GM23248 (cell line): Measurements from ENCODE around the gene GPHN. TPM values are rescaled to one million over a fixed set of nuclear protein-coding genes. Genes with fewer than 3 reads are reported as not detected.
"Not testable (repeated sequence)": the region's sequence is repeated elsewhere in the genome, so short reads cannot be mapped to it uniquely, and the experiment has no call there.

Source experiments
- DNase-seq: peaks from one replicate; pipeline ENCODE4 v3.0.0-alpha.2; 2015
- H2AFZ ChIP-seq: fragments of 200-600 bp; sonication (generic); 2 replicates; pipeline ENCODE4 v1.6.1; 2016; ENCODE audit warnings: antibody characterized with exemption
- H3F3A ChIP-seq: fragments of 200-600 bp; sonication (generic); 2 replicates; pipeline ENCODE4 v1.6.1; 2016; ENCODE audit warnings: mild to moderate bottlenecking, antibody characterized with exemption, mixed run types; ENCODE audit not compliant: insufficient read depth
- H3K27ac ChIP-seq: fragments of 200-600 bp; sonication (generic); 2 replicates; pipeline ENCODE4 v1.5.1; 2016; ENCODE audit warnings: mild to moderate bottlenecking
- H3K27me3 ChIP-seq: fragments of 200-600 bp; sonication (generic); replicated peaks from 2 replicates; pipeline ENCODE4 v1.6.1; 2016; ENCODE audit warnings: mild to moderate bottlenecking; ENCODE audit not compliant: insufficient read depth
- H3K36me3 ChIP-seq: fragments of 200-600 bp; sonication (generic); 2 replicates; pipeline ENCODE4 v1.6.1; 2016; ENCODE audit warnings: low read depth, mild to moderate bottlenecking
- H3K4me1 ChIP-seq: fragments of 200-600 bp; sonication (generic); 2 replicates; pipeline ENCODE4 v1.6.1; 2016; ENCODE audit warnings: mild to moderate bottlenecking; ENCODE audit not compliant: insufficient read depth
- H3K4me2 ChIP-seq: fragments of 200-600 bp; sonication (generic); one replicate; pipeline ENCODE4 v1.6.1; 2016; ENCODE audit warnings: mild to moderate bottlenecking; ENCODE audit not compliant: unreplicated experiment
- H3K4me3 ChIP-seq: fragments of 200-600 bp; sonication (generic); 2 replicates; pipeline ENCODE4 v1.5.1; 2016; ENCODE audit warnings: mild to moderate bottlenecking
- H3K79me2 ChIP-seq: fragments of 200-600 bp; sonication (generic); 2 replicates; pipeline ENCODE4 v1.6.1; 2016; ENCODE audit warnings: mild to moderate bottlenecking; ENCODE audit not compliant: insufficient read depth
- H3K9ac ChIP-seq: fragments of 200-600 bp; sonication (generic); 2 replicates; pipeline ENCODE4 v1.6.1; 2016; ENCODE audit warnings: mild to moderate bottlenecking
- H3K9me2 ChIP-seq: fragments of 200-600 bp; sonication (generic); 2 replicates; pipeline ENCODE4 v1.6.1; 2016; ENCODE audit warnings: mixed run types, mild to moderate bottlenecking, moderate library complexity; ENCODE audit not compliant: insufficient read depth
- H3K9me3 ChIP-seq: fragments of 200-600 bp; sonication (generic); one replicate; pipeline ENCODE4 v1.6.1; 2017; ENCODE audit warnings: low read depth
- H4K20me1 ChIP-seq: fragments of 200-600 bp; sonication (generic); 2 replicates; pipeline ENCODE4 v1.6.0; 2016; ENCODE audit not compliant: insufficient read depth
- EZH2 ChIP-seq: fragments of 200-600 bp; sonication (generic); IDR thresholded peaks from 2 replicates; pipeline ENCODE4 v1.6.1; 2018; ENCODE audit warnings: antibody characterized with exemption, mild to moderate bottlenecking; ENCODE audit not compliant: insufficient read depth, poor library complexity, severe bottlenecking
- EZH2phosphoT487 ChIP-seq: fragments of 200-600 bp; sonication (generic); IDR thresholded peaks from 2 replicates; pipeline ENCODE4 v1.6.1; 2018; ENCODE audit warnings: antibody characterized with exemption, moderate library complexity, mild to moderate bottlenecking, low read depth; ENCODE audit not compliant: insufficient read depth
- WGBS, 2 experiments: methylation state at CpG; one replicate each; pipeline ENCODE4 v1.1.6; 2015 to 2017; ENCODE audit warnings: low lambda C conversion rate in 2 of 2, low coverage in 1 of 2; ENCODE audit errors: missing lambda C conversion rate in 2 of 2; 5-methylcytosine and 5-hydroxymethylcytosine counted together
- in situ Hi-C: fragments of 300-500 bp; cut with MboI; formaldehyde crosslinking; loops from 2 replicates; pipeline ENCODE4 v1.15.0; 2020
- polyA plus RNA-seq: library from polyadenylated mRNA; unstranded; fragments of >200 nt; fragmentation: Nextera tagmentation; extraction: Ambion mirVana; gene quantifications from 2 replicates; pipeline ENCODE4 v1.2.1, GENCODE V29; 2016
- total RNA-seq: library from RNA; depleted of rRNA; stranded (reverse); fragments of >200 nt; shearing (Covaris generic); gene quantifications from 2 replicates; pipeline ENCODE4 v1.2.3, GENCODE V29; 2014

GPHN gene
- total and polyA plus RNA-seq, 2 experiments from 2014 or later, result 7.6 to 9.3 TPM

- H3K79me2 ChIP-seq, result peaks cover 15% of the 10 kb centered on the region; the same call in 1 of the 2 replicates
- in situ Hi-C loops, result no loop called here
- DNase-seq, result no peak
Measured at GRCh38 chr14:66575939-66576338, 68.0 kb downstream of the GPHN start.

DNA sequence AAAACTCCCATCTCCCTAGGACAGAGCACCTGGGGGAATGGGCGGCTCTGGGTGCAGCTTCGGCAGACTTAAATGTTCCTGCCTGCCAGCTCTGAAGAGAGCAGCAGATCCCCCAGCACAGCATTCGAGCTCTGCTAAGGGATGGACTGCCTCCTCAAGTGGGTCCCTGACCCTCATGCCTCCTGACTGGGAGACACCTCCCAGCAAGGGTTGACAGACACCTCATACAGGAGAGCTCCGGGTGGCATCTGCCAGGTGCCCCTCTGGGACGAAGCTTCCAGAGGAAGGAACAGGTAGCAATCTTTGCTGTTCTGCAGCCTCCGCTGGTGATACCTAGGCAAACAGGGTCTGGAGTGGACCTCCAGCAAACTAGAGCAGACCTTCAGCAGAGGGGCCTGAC is 79.8 kb downstream of the GPHN start:
- H3K9me3 ChIP-seq, H4K20me1 ChIP-seq, H3K4me2 ChIP-seq, in situ Hi-C loops, H3K4me3 ChIP-seq, H3K9me2 ChIP-seq, H3K79me2 ChIP-seq, DNase-seq, H3K27me3 ChIP-seq, H2AFZ ChIP-seq, H3K36me3 ChIP-seq, H3K9ac ChIP-seq, H3F3A ChIP-seq, H3K27ac ChIP-seq, H3K4me1 ChIP-seq: not testable (repeated sequence)
- 88 to 93% methylated on average over 6 of the region's 6 CpGs for WGBS, 2 experiments

More at GRCh38 chr14:66575939-66576338, 68.0 kb downstream of the GPHN start:
- Histone ChIP-seq H3K9ac (no peak overlapping the region), H3K4me2 (no peak overlapping the region), H2AFZ (no peak overlapping the region), H3F3A (no peaks in the 10 kb centered on the region), H3K27ac (no peak overlapping the region), H4K20me1 (no peaks in the 10 kb centered on the region; the same call in 1 of the 2 replicates), H3K27me3 (no peaks in the 10 kb centered on the region), H3K36me3 (no peaks in the 10 kb centered on the region), H3K9me2 (0 out of 2 replicates have a peak, but pooled peaks cover 5% of the 10 kb centered on the region), H3K4me1 (no peaks in the 10 kb centered on the region), H3K9me3 (no peaks in the 10 kb centered on the region), H3K4me3 (no peak overlapping the region)
- 67 to 100% methylated on average over 1 of the region's 1 CpG for WGBS, 2 experiments
- no peak for TF ChIP-seq EZH2
- no peak for TF ChIP-seq EZH2phosphoT487

GRCh38 chr14:66595394-66595793 is 87.4 kb downstream of the GPHN start:
- no peak for DNase-seq
- Histone ChIP-seq H3F3A (0 out of 2 replicates have a peak, but pooled peaks cover 2% of the 10 kb centered on the region), H3K79me2 (no peaks in the 10 kb centered on the region), H3K27ac (no peak overlapping the region), H3K4me2 (no peak overlapping the region), H3K4me3 (no peak overlapping the region), H3K9ac (no peak overlapping the region), H3K27me3 (no peaks in the 10 kb centered on the region), H2AFZ (no peak overlapping the region), H3K4me1 (peaks cover 4% of the 10 kb centered on the region; the same call in 1 of the 2 replicates), H3K9me3 (no peaks in the 10 kb centered on the region), H4K20me1 (no peaks in the 10 kb centered on the region), H3K36me3 (no peaks in the 10 kb centered on the region), H3K9me2 (no peaks in the 10 kb centered on the region)
- no peak for TF ChIP-seq EZH2phosphoT487
- no peak for TF ChIP-seq EZH2
- 96 to 98% methylated on average over 4 of the region's 4 CpGs for WGBS, 2 experiments
- in situ Hi-C loops, result no loop called here

- H3K4me2 ChIP-seq, result no peak overlapping the region
- H2AFZ ChIP-seq, result no peak overlapping the region
- H3K4me3 ChIP-seq, result no peak overlapping the region
- H3K9me2 ChIP-seq, result no peaks in the 10 kb centered on the region
- peaks cover 6% of the 10 kb centered on the region; the same call in 1 of the 2 replicates for H3K4me1 ChIP-seq
- H4K20me1 ChIP-seq, result no peaks in the 10 kb centered on the region
- no peak overlapping the region for H3K9ac ChIP-seq
- in situ Hi-C loops, result no loop called here
- H3K27me3 ChIP-seq, result no peaks in the 10 kb centered on the region
- H3F3A ChIP-seq, result 0 out of 2 replicates have a peak, but pooled peaks cover 8% of the 10 kb centered on the region
- H3K27ac ChIP-seq, result no peak overlapping the region
- H3K79me2 ChIP-seq, result no peaks in the 10 kb centered on the region
- no peaks in the 10 kb centered on the region for H3K36me3 ChIP-seq
- H3K9me3 ChIP-seq, result no peaks in the 10 kb centered on the region
- no peak for TF ChIP-seq EZH2phosphoT487
- no peak for TF ChIP-seq EZH2
- WGBS, 2 experiments, result 90 to 95% methylated on average over 9 of the region's 9 CpGs
- DNase-seq, result no peak
Measured at GRCh38 chr14:66596241-66596985, 88.5 kb downstream of the GPHN start.
